K562 (cell line): ENCODE measurements around the gene EGFR. TPM values are rescaled to one million over a fixed set of nuclear protein-coding genes. Genes with fewer than 3 reads are reported as not detected.
A peak's percentile ranks its signal among the peaks of the same experiment; 100 is the strongest.

Source experiments
- ATAC-seq: fragments of 200-7000 bp; cut with Tn5 transposase; 3 replicates; pipeline ENCODE4 v1.9.1; 2020; ENCODE audit warnings: moderate library complexity
- BruUV-seq: library from RNA; stranded (reverse); fragments of 400-500 nt; replicated peaks from 2 replicates; lab custom pipeline; 2021; lab: Mats Ljungman, UMichigan
- CTCF ChIA-PET: fragments of 300-600 bp; formaldehyde crosslinking; extraction: SDS; loops from one replicate; lab custom pipeline; 2021; ENCODE audit warnings: low intra/inter-chr PET ratio; lab: Yijun Ruan, JAX
- POLR2A ChIA-PET: fragments of 300-600, 350-650 bp; sonication (Branson Sonifier 250); formaldehyde crosslinking; extraction: SDS; loops from one replicate; lab custom pipeline; 2021; ENCODE audit warnings: antibody characterized with exemption, inconsistent platforms; lab: Yijun Ruan, JAX
- DNase-seq, 4 experiments: peaks; one replicate each; pipeline versions ENCODE4 v3.0.0 to v3.0.0-alpha.2; 2011 to 2018; ENCODE audit warnings: low spot score in 3 of 4, mixed read lengths in 3 of 4; ENCODE audit errors: extremely low read depth in 1 of 4
- FAIRE-seq: peaks from 2 replicates; lab custom pipeline; 2011; peaks lifted over from hg19 to GRCh38; lab: Jason Lieb, UNC
- H2AFZ ChIP-seq: 2 replicates; pipeline ENCODE4 v1.6.0; 2011; ENCODE audit warnings: low read depth, low read length, control low read depth, inconsistent platforms
- H3K27ac ChIP-seq: fragments of 200-600 bp; 3 replicates; pipeline ENCODE4 v1.8.0; 2011; ENCODE audit warnings: low read depth, mild to moderate bottlenecking, control low read depth, inconsistent platforms, low read length, moderate library complexity, mixed read lengths; ENCODE audit errors: extremely low read depth
- H3K27me3 ChIP-seq, 2 experiments: fragments of 300-600 bp in 1 of 2; 2 replicates in 1 of 2; 3 replicates in 1 of 2; pipeline versions ENCODE4 v1.6.0 to v1.8.0; 2011; ENCODE audit warnings: inconsistent platforms in 2 of 2, low read length in 2 of 2, mild to moderate bottlenecking in 1 of 2, mixed read lengths in 1 of 2, moderate library complexity in 1 of 2; ENCODE audit not compliant: control insufficient read depth in 2 of 2, insufficient read depth in 2 of 2
- H3K36me3 ChIP-seq: fragments of 300-600 bp; 3 replicates; pipeline ENCODE4 v1.8.0; 2011; ENCODE audit warnings: mild to moderate bottlenecking, low read length, inconsistent platforms; ENCODE audit not compliant: control insufficient read depth, insufficient read depth
- H3K4me1 ChIP-seq, 2 experiments: fragments of 200-600 bp in 1 of 2; replicated peaks in 1 of 2; 2 replicates in 1 of 2; 3 replicates in 1 of 2; pipeline versions ENCODE4 v1.5.1 to v1.8.0; 2011; ENCODE audit warnings: inconsistent platforms in 2 of 2, low read length in 2 of 2, mild to moderate bottlenecking in 1 of 2, mixed read lengths in 1 of 2, moderate library complexity in 1 of 2; ENCODE audit not compliant: control insufficient read depth in 2 of 2, insufficient read depth in 2 of 2
- H3K4me2 ChIP-seq: 2 replicates; pipeline ENCODE4 v1.6.1; 2011; ENCODE audit warnings: low read length, control low read depth, inconsistent platforms, mixed read lengths; ENCODE audit not compliant: insufficient read depth
- H3K4me3 ChIP-seq: fragments of 200-600 bp; sonication (generic), shearing (Covaris generic); 2 replicates; pipeline ENCODE4 v1.5.1; 2016; ENCODE audit warnings: control low read depth, inconsistent platforms
- H3K79me2 ChIP-seq: fragments of 200-600 bp; 3 replicates; pipeline ENCODE4 v1.8.0; 2011; ENCODE audit warnings: low read length, inconsistent platforms; ENCODE audit not compliant: control insufficient read depth, insufficient read depth
- H3K9ac ChIP-seq, 2 experiments: 2 replicates each; pipeline versions ENCODE4 v1.6.0 to v1.6.1; 2011; ENCODE audit warnings: low read depth in 2 of 2, low read length in 2 of 2, control low read depth in 1 of 2, inconsistent platforms in 1 of 2, mild to moderate bottlenecking in 1 of 2, mixed read lengths in 1 of 2; ENCODE audit not compliant: insufficient read depth in 1 of 2
- H3K9me1 ChIP-seq: one replicate; pipeline ENCODE4 v1.6.0; 2011; ENCODE audit warnings: inconsistent platforms, mild to moderate bottlenecking, low read length, moderate library complexity; ENCODE audit not compliant: control insufficient read depth, insufficient read depth
- H3K9me3 ChIP-seq: replicated peaks from 2 replicates; pipeline ENCODE4 v1.5.1; 2011; ENCODE audit warnings: low read depth, low read length, inconsistent platforms; ENCODE audit not compliant: control insufficient read depth, insufficient read depth
- H4K20me1 ChIP-seq: replicated peaks from 2 replicates; pipeline ENCODE4 v1.6.1; 2011; ENCODE audit warnings: low read length, inconsistent platforms, mixed read lengths; ENCODE audit not compliant: control insufficient read depth, insufficient read depth
- ARNT ChIP-seq, 2 experiments: fragments of 450-650 bp; IDR thresholded peaks; 2 replicates each; pipeline ENCODE4 v1.6.1; 2016; ENCODE audit warnings: mild to moderate bottlenecking in 1 of 2
- DMBX1 ChIP-seq: fragments of 250-450 bp; sonication (Bioruptor Pico); IDR thresholded peaks from 2 replicates; pipeline ENCODE4 v1.8.0; 2022; ENCODE audit warnings: inconsistent platforms, mild to moderate bottlenecking, moderate library complexity, borderline replicate concordance
- FUS ChIP-seq: fragments of 200-400 bp; formaldehyde crosslinking; optimal IDR thresholded peaks from 2 replicates; pipeline ENCODE3; 2017; ENCODE audit warnings: low read depth, low read length
- HMGXB4 ChIP-seq: sonication (generic); formaldehyde crosslinking; IDR thresholded peaks from 2 replicates; pipeline ENCODE4 v1.8.1; 2023; ENCODE audit warnings: mild to moderate bottlenecking, missing genetic modification reagents
- MAFK ChIP-seq: IDR thresholded peaks from 2 replicates; pipeline ENCODE4 v1.6.1; 2011; ENCODE audit warnings: low read length, improper control_type of control experiment
- NFYB ChIP-seq: IDR thresholded peaks from 2 replicates; pipeline ENCODE4 v1.6.1; 2011; ENCODE audit warnings: mild to moderate bottlenecking, moderate library complexity; ENCODE audit not compliant: insufficient read length; ENCODE audit errors: extremely low read depth
- SP1 ChIP-seq: sonication (generic); formaldehyde crosslinking; IDR thresholded peaks from 2 replicates; pipeline ENCODE4 v1.8.1; 2022; ENCODE audit warnings: mild to moderate bottlenecking, missing genetic modification reagents
- ZBTB17 ChIP-seq: fragments of 450-650 bp; formaldehyde crosslinking; IDR thresholded peaks from 2 replicates; pipeline ENCODE4 v1.4.0; 2020; ENCODE audit warnings: mild to moderate bottlenecking
- ZNF592 ChIP-seq: fragments of 450-650 bp; IDR thresholded peaks from 2 replicates; pipeline ENCODE4 v1.6.1; 2017; ENCODE audit warnings: antibody characterized with exemption, mild to moderate bottlenecking
- ZNF699 ChIP-seq: fragments of 250-450 bp; sonication (Bioruptor Pico); IDR thresholded peaks from 2 replicates; pipeline ENCODE4 v1.8.0; 2021; ENCODE audit warnings: mild to moderate bottlenecking, moderate library complexity; ENCODE audit not compliant: insufficient replicate concordance
- WGBS: fragments of 100-300 bp; shearing (Covaris generic); methylation state at CpG from one replicate; pipeline ENCODE4 v1.1.6; 2016; ENCODE audit warnings: low coverage, mixed read lengths; ENCODE audit not compliant: insufficient coverage; ENCODE audit errors: missing lambda C conversion rate; 5-methylcytosine and 5-hydroxymethylcytosine counted together
- in situ Hi-C: fragments of 300-500 bp; cut with MboI; formaldehyde crosslinking; loops from 4 replicates; pipeline ENCODE4 v1.15.0; 2018; ENCODE audit warnings: inconsistent platforms, mixed read lengths
- intact Hi-C: fragments of 100-400 bp; cut with micrococcal nuclease; formaldehyde crosslinking; loops from 2 replicates; pipeline ENCODE4 v1.14.2; 2022
- polyA plus RNA-seq, 8 experiments: library from polyadenylated mRNA; depleted of rRNA in 4 of 8; stranded (reverse) in 5 of 8; unstranded in 3 of 8; fragments of >200 nt; fragmentation: Nextera tagmentation in 2 of 8; fragmentation: Illumina TruSeq in 1 of 8; extraction: Ambion mirVana in 2 of 8; extraction: Trizol in 1 of 8; gene quantifications; 2 replicates each; pipeline versions ENCODE4 v1.2.1 to v1.2.3, GENCODE V29; 2011 to 2014; ENCODE audit warnings: inconsistent platforms in 1 of 8, missing spikeins in 1 of 8
- total RNA-seq, 7 experiments: library from RNA; depleted of rRNA in 6 of 7; stranded (reverse); fragments of >200 nt in 6 of 7; fragmentation: Illumina TruSeq in 2 of 7; extraction: Trizol in 2 of 7; gene quantifications; 2 replicates each; pipeline versions ENCODE4 v1.2.1 to v1.2.3, GENCODE V29; 2011 to 2021; ENCODE audit warnings: low replicate concordance in 1 of 7

EGFR gene
- total and polyA plus RNA-seq, 9 of the 15 experiments (the other 6 are each of a cell fraction or from before 2014, with no cell fraction given), result 0.13 TPM; not detected in 8

- TF ChIP-seq HMGXB4 (CRISPR knock-in tag), result no peak
- no peak for TF ChIP-seq ZNF592
- TF ChIP-seq SP1, result no peak
- TF ChIP-seq ARNT (IDR thresholded peaks at IDR 0.05), result no peak
- TF ChIP-seq DMBX1, result no peak
- TF ChIP-seq NFYB, result no peak
- TF ChIP-seq ZBTB17 (CRISPR knock-in tag), result no peak
- no peak for TF ChIP-seq FUS
- no peak for TF ChIP-seq MAFK
- TF ChIP-seq ZNF699 (CRISPR knock-in tag), result no peak
- TF ChIP-seq, all 486 proteins: peak for 0
- WGBS, result 4% methylated on average over 5 of the region's 5 CpGs
- DNase-seq, result no peak
- no peaks in the 10 kb centered on the region for H3K36me3 ChIP-seq
- H3K9me3 ChIP-seq, result no peaks in the 10 kb centered on the region; the same call in 1 of the 2 replicates
- no peaks in the 10 kb centered on the region for H3K79me2 ChIP-seq
- H4K20me1 ChIP-seq, result no peaks in the 10 kb centered on the region
- H3K27me3 ChIP-seq, result 0 out of 5 replicates have a peak, but pooled peaks cover 0 to 4% of the 10 kb centered on the region in 2 experiments
- H3K4me2 ChIP-seq, result no peak overlapping the region
- no peaks in the 10 kb centered on the region for H3K9me1 ChIP-seq
- ATAC-seq, result peak; percentile 24
- intact Hi-C loops, result no loop called here
- peaks cover 2 to 4% of the 10 kb centered on the region in 2 experiments; a peak in 2 of 5 replicates for H3K4me1 ChIP-seq
- no peak overlapping the region for H3K9ac ChIP-seq
- BruUV-seq, result no TSS peak
- POLR2A ChIA-PET, result no interaction called here
- FAIRE-seq, result no peak
- CTCF ChIA-PET, result no interaction called here
- in situ Hi-C loops, result no loop called here
- H2AFZ ChIP-seq, result 0 out of 2 replicates have a peak overlapping the region, but pooled peaks have one; percentile 44
- H3K27ac ChIP-seq, result no peak overlapping the region
- H3K4me3 ChIP-seq, result no peak overlapping the region
Observed at GRCh38 chr7:55121249-55121648, 102.4 kb downstream of the EGFR start.
